HepG2 (cell line): ENCODE measurements around the gene SH2D3A. TPM values are rescaled to one million over a fixed set of nuclear protein-coding genes. Genes with fewer than 3 reads are reported as not detected.

Experiments
- ARNT ChIP-seq: fragments of 450-650 bp; IDR thresholded peaks from 2 replicates; pipeline ENCODE4 v1.6.1; 2017
- CBX2 ChIP-seq, 2 experiments: fragments of 200-600 bp in 1 of 2; sonication (generic); formaldehyde crosslinking in 1 of 2; IDR thresholded peaks; 2 replicates each; pipeline versions ENCODE4 v1.7.0 to v1.8.1; 2018 to 2022; ENCODE audit warnings: low read depth in 2 of 2, low read length in 1 of 2, mild to moderate bottlenecking in 1 of 2, missing genetic modification reagents in 1 of 2
- CHD4 ChIP-seq: fragments of 200-600 bp; sonication (generic); IDR thresholded peaks from 2 replicates; pipeline ENCODE4 v1.7.0; 2017; ENCODE audit warnings: mild to moderate bottlenecking, low read length, borderline replicate concordance
- GTF2F1 ChIP-seq: fragments of 150-350 bp; IDR thresholded peaks from 2 replicates; pipeline ENCODE4 v1.6.1; 2014; ENCODE audit warnings: low read length
- HIC2 ChIP-seq: sonication (generic); formaldehyde crosslinking; IDR thresholded peaks from 2 replicates; pipeline ENCODE4 v1.9.0; 2022; ENCODE audit warnings: low read depth, missing genetic modification reagents
- IKZF1 ChIP-seq: fragments of 450-650 bp; IDR thresholded peaks from 2 replicates; pipeline ENCODE4 v1.7.1; 2016
- LCORL ChIP-seq, 2 experiments: fragments of 450-650 bp in 1 of 2; sonication (generic) in 1 of 2; formaldehyde crosslinking in 1 of 2; IDR thresholded peaks; 2 replicates each; pipeline versions ENCODE4 v1.5.0 to v1.6.1; 2017 to 2020; ENCODE audit warnings: antibody characterized with exemption in 1 of 2, missing genetic modification reagents in 1 of 2
- POLR2A ChIP-seq, 2 experiments: IDR thresholded peaks; 2 replicates each; pipeline ENCODE4 v1.6.1; 2011; ENCODE audit warnings: low read depth in 2 of 2, low read length in 2 of 2, mild to moderate bottlenecking in 1 of 2, moderate library complexity in 1 of 2; ENCODE audit not compliant: insufficient read depth in 1 of 2
- POLR2AphosphoS2 ChIP-seq: IDR thresholded peaks from 2 replicates; pipeline ENCODE4 v1.6.1; 2011; ENCODE audit warnings: low read depth, low read length, improper control_type of control experiment
- POLR2AphosphoS5 ChIP-seq: IDR thresholded peaks from 2 replicates; pipeline ENCODE4 v1.6.1; 2012; ENCODE audit warnings: low read depth, low read length
- THAP8 ChIP-seq: sonication (generic); formaldehyde crosslinking; IDR thresholded peaks from 2 replicates; pipeline ENCODE4 v1.5.1; 2020; ENCODE audit warnings: missing genetic modification reagents, mild to moderate bottlenecking, borderline replicate concordance
- TRIM24 ChIP-seq: sonication (generic); formaldehyde crosslinking; IDR thresholded peaks from 2 replicates; pipeline ENCODE4 v1.8.0; 2022; ENCODE audit warnings: mild to moderate bottlenecking, missing genetic modification reagents
- ZBED4 ChIP-seq: sonication (generic); formaldehyde crosslinking; IDR thresholded peaks from 2 replicates; pipeline ENCODE4 v1.4.0; 2020; ENCODE audit warnings: missing genetic modification reagents, borderline replicate concordance
- ZBTB38 ChIP-seq: sonication (generic); formaldehyde crosslinking; IDR thresholded peaks from 2 replicates; pipeline ENCODE4 v1.5.1; 2020; ENCODE audit warnings: mild to moderate bottlenecking, missing genetic modification reagents
- ZFP90 ChIP-seq: sonication (generic); formaldehyde crosslinking; IDR thresholded peaks from 2 replicates; pipeline ENCODE4 v1.8.0; 2022; ENCODE audit warnings: missing genetic modification reagents, mild to moderate bottlenecking, inconsistent platforms, borderline replicate concordance
- ZNF207 ChIP-seq: fragments of 450-650 bp; IDR thresholded peaks from 2 replicates; pipeline ENCODE4 v1.6.1; 2016; ENCODE audit warnings: antibody characterized with exemption, borderline replicate concordance
- ZNF24 ChIP-seq: fragments of 450-650 bp; IDR thresholded peaks from 2 replicates; pipeline ENCODE4 v1.6.1; 2017; ENCODE audit warnings: antibody characterized with exemption, mild to moderate bottlenecking
- ZNF282 ChIP-seq: fragments of 450-650 bp; IDR thresholded peaks from 2 replicates; pipeline ENCODE4 v1.6.1; 2018; ENCODE audit not compliant: partially characterized antibody
- ZNF317 ChIP-seq: sonication (generic); formaldehyde crosslinking; IDR thresholded peaks from 2 replicates; pipeline ENCODE4 v1.5.0; 2020; ENCODE audit warnings: mild to moderate bottlenecking, missing genetic modification reagents
- ZNF557 ChIP-seq: sonication (generic); formaldehyde crosslinking; IDR thresholded peaks from 2 replicates; pipeline ENCODE4 v1.4.0; 2020; ENCODE audit warnings: missing genetic modification reagents
- polyA plus RNA-seq, 8 experiments: library from polyadenylated mRNA; depleted of rRNA in 3 of 8; stranded (reverse) in 7 of 8; unstranded in 1 of 8; fragments of >200 nt; fragmentation: Illumina TruSeq in 4 of 8; extraction: Trizol in 4 of 8; gene quantifications; 2 replicates each; pipeline versions ENCODE4 v1.2.1 to v1.2.3, GENCODE V29; 2011 to 2016; ENCODE audit warnings: low read depth in 4 of 8, missing spikeins in 1 of 8, mixed read lengths in 1 of 8; ENCODE audit not compliant: insufficient read depth in 1 of 8
- total RNA-seq, 5 experiments: library from RNA; depleted of rRNA; stranded (reverse); fragments of >200 nt; fragmentation: Illumina TruSeq; extraction: Trizol; gene quantifications; 2 replicates each; pipeline ENCODE4 v1.2.3, GENCODE V29; 2016; ENCODE audit warnings: low read depth in 1 of 5

SH2D3A gene
- total and polyA plus RNA-seq, 2 of the 13 experiments (the other 11 are each of a cell fraction or from before 2014, with no cell fraction given) = 1.0 to 2.2 TPM

GRCh38 chr19:6717441-6717971, 49.7 kb downstream of the SH2D3A start (continued):
- TF ChIP-seq ZNF282 = no peak
- no peak for TF ChIP-seq ZNF557
- no peak for TF ChIP-seq ZNF317 (CRISPR knock-in tag)
- TF ChIP-seq CBX2 (IDR thresholded peaks at IDR 0.05; ENCODE audit: low read depth, low read length) = no peak
- TF ChIP-seq CBX2 (CRISPR knock-in tag; IDR thresholded peaks at IDR 0.05; ENCODE audit: low read depth) = no peak
- TF ChIP-seq ZFP90 (CRISPR knock-in tag) = peak; percentile 65; the same call in 1 of the 2 replicates
- TF ChIP-seq ZBTB38 (CRISPR knock-in tag) = peak; percentile 7; the same call in 1 of the 2 replicates
- TF ChIP-seq IKZF1 = peak; percentile 6; the same call in 1 of the 2 replicates
- peak; percentile 81; the same call in 1 of the 2 replicates for TF ChIP-seq ARNT
- TF ChIP-seq POLR2AphosphoS2 = peak; percentile 86; the same call in 1 of the 2 replicates
- TF ChIP-seq TRIM24 = 0 out of 2 replicates have a peak, but pooled peaks have one; percentile 52
- TF ChIP-seq CHD4 = peak; percentile 98
- 0 out of 2 replicates have a peak, but pooled peaks have one; percentile 18 for TF ChIP-seq ZNF24
- no peak for TF ChIP-seq ZBED4 (CRISPR knock-in tag)
- TF ChIP-seq THAP8 = no peak
- TF ChIP-seq POLR2AphosphoS5 = peak; percentile 72
- TF ChIP-seq HIC2 (CRISPR knock-in tag) = 0 out of 2 replicates have a peak, but pooled peaks have one; percentile 22
- peak; percentile 96 for TF ChIP-seq ZNF207
- TF ChIP-seq POLR2A (IDR thresholded peaks at IDR 0.05; ENCODE audit: insufficient read depth in 1 of 2, low read depth in 2 of 2, low read length in 2 of 2) = peak; percentile 37 to 49; a peak in 1 of 4 replicates
- peak; percentile 56; the same call in 1 of the 2 replicates for TF ChIP-seq LCORL (IDR thresholded peaks at IDR 0.05)
- TF ChIP-seq LCORL (CRISPR knock-in tag; IDR thresholded peaks at IDR 0.05) = no peak
- TF ChIP-seq GTF2F1 = 0 out of 2 replicates have a peak, but pooled peaks have one; percentile 26
